Erythroblast (primary cell): Measurements from ENCODE around the gene STK24.

Source experiments
- DNase-seq, 2 experiments: peaks; one replicate each; lab custom pipeline; 2025; lab: John Stamatoyannopoulos, UW
- GATA1 ChIP-seq: IDR thresholded peaks from 2 replicates; pipeline ENCODE4 v1.6.1; 2011; ENCODE audit warnings: low read depth, mild to moderate bottlenecking, control low read depth, low read length, moderate library complexity
- POLR2A ChIP-seq: IDR thresholded peaks from 2 replicates; pipeline ENCODE4 v1.6.1; 2011; ENCODE audit warnings: mild to moderate bottlenecking, low read length

Gene STK24

GRCh38 chr13:98495627-98496478, 81.1 kb downstream of the STK24 start:
- TF ChIP-seq GATA1, result no peak
- DNase-seq, result no peak

GRCh38 chr13:98494769-98495168, 82.1 kb downstream of the STK24 start:
- TF ChIP-seq GATA1 (no peak), POLR2A (no peak)
- DNase-seq, result no peak

- DNase-seq, result no peak
- TF ChIP-seq POLR2A (no peak), GATA1 (no peak)
Measured at GRCh38 chr13:98493042-98493712, 83.7 kb downstream of the STK24 start.

GRCh38 chr13:98492335-98493041, 84.4 kb downstream of the STK24 start:
- TF ChIP-seq POLR2A, result no peak
- peak; percentile 17 to 58 for DNase-seq

GRCh38 chr13:98490866-98491265, 86.0 kb downstream of the STK24 start:
- no peak for TF ChIP-seq POLR2A
- TF ChIP-seq GATA1, result no peak
- DNase-seq, result no peak

GRCh38 chr13:98490195-98490836, 86.6 kb downstream of the STK24 start:
- no peak for DNase-seq
- TF ChIP-seq POLR2A, result no peak
- no peak for TF ChIP-seq GATA1

- no peak for DNase-seq
- TF ChIP-seq POLR2A, result no peak
- no peak for TF ChIP-seq GATA1
Measured at GRCh38 chr13:98489446-98490194, 87.3 kb downstream of the STK24 start.

GRCh38 chr13:98488736-98489135, 88.2 kb downstream of the STK24 start:
- no peak for TF ChIP-seq GATA1
- no peak for TF ChIP-seq POLR2A
- DNase-seq, result no peak

- TF ChIP-seq POLR2A (no peak), GATA1 (no peak)
- no peak for DNase-seq
Measured at GRCh38 chr13:98487522-98487921, 89.4 kb downstream of the STK24 start.

- DNase-seq, result no peak
- TF ChIP-seq GATA1 (no peak), POLR2A (no peak)
Measured at GRCh38 chr13:98487016-98487415, 89.9 kb downstream of the STK24 start.

GRCh38 chr13:98486412-98486811, 90.5 kb downstream of the STK24 start:
- peak; percentile 31 to 34 for DNase-seq
- TF ChIP-seq POLR2A, result no peak
- no peak for TF ChIP-seq GATA1

- no peak for DNase-seq
- TF ChIP-seq GATA1 (no peak), POLR2A (no peak)
Measured at GRCh38 chr13:98485561-98485960, 91.3 kb downstream of the STK24 start.
